ELR (cell line): ENCODE data around the gene CYP3A7.
A peak's percentile ranks its signal among the peaks of the same experiment; 100 is the strongest.
"Not testable (repeated sequence)": the region's sequence is repeated elsewhere in the genome, so short reads cannot be mapped to it uniquely, and the experiment has no call there.

Experiments
- DNase-seq: peaks from one replicate; pipeline ENCODE4 v3.0.0-alpha.2; 2015; ENCODE audit warnings: low read depth

CYP3A7 gene

GRCh38 chr7:99741441-99741795 is 6.4 kb upstream of the CYP3A7 start:
- DNase-seq: no peak

- DNase-seq: peak; percentile 2
Measured at GRCh38 chr7:99740573-99741440, 5.8 kb upstream of the CYP3A7 start.

- DNase-seq: no peak
Measured at GRCh38 chr7:99739699-99740572, 4.9 kb upstream of the CYP3A7 start.

GRCh38 chr7:99737726-99738125 is 2.7 kb upstream of the CYP3A7 start:
- DNase-seq: no peak

- DNase-seq: not testable (repeated sequence)
Measured at GRCh38 chr7:99736667-99737066, 1.7 kb upstream of the CYP3A7 start.

GRCh38 chr7:99733448-99733847 is 1.5 kb downstream of the CYP3A7 start:
- peak; percentile 30 for DNase-seq

GRCh38 chr7:99733003-99733402 is 2.0 kb downstream of the CYP3A7 start:
- DNase-seq: no peak

- DNase-seq: no peak
Measured at GRCh38 chr7:99731638-99732374, 3.2 kb downstream of the CYP3A7 start.

GRCh38 chr7:99730992-99731391 is 4.0 kb downstream of the CYP3A7 start:
- no peak for DNase-seq

- DNase-seq: no peak
Measured at GRCh38 chr7:99730238-99730810, 4.7 kb downstream of the CYP3A7 start.

- peak; percentile 40 for DNase-seq
Measured at GRCh38 chr7:99729486-99730237, 5.3 kb downstream of the CYP3A7 start.

GRCh38 chr7:99728615-99729014 is 6.4 kb downstream of the CYP3A7 start:
- DNase-seq: no peak

- not testable (repeated sequence) for DNase-seq
Measured at GRCh38 chr7:99723201-99723600, 11.8 kb downstream of the CYP3A7 start.

- no peak for DNase-seq
Measured at GRCh38 chr7:99720800-99721595, 14.0 kb downstream of the CYP3A7 start.

- DNase-seq: no peak
Measured at GRCh38 chr7:99719996-99720769, 14.8 kb downstream of the CYP3A7 start.

- no peak for DNase-seq
Measured at GRCh38 chr7:99713995-99714570, 20.9 kb downstream of the CYP3A7 start.

GRCh38 chr7:99709838-99710578 is 25.0 kb downstream of the CYP3A7 start:
- DNase-seq: no peak

- no peak for DNase-seq
Measured at GRCh38 chr7:99709260-99709659, 25.7 kb downstream of the CYP3A7 start.

- peak; percentile 13 for DNase-seq
Measured at GRCh38 chr7:99707096-99707495, 27.9 kb downstream of the CYP3A7 start.
